DOHH2 (cell line): ENCODE data around the gene CTDSPL.

Experiments used
- EZH2phosphoT487 ChIP-seq: fragments of 200-600 bp; sonication (generic); IDR thresholded peaks from 2 replicates; pipeline ENCODE4 v1.6.1; 2017; ENCODE audit warnings: borderline replicate concordance, mild to moderate bottlenecking, antibody characterized with exemption, low read length, moderate library complexity, mixed read lengths
- TF ChIP-seq, protein P1 (sequence below): fragments of 200-600 bp; sonication (generic); IDR thresholded peaks from one replicate; pipeline ENCODE4 v1.5.1; 2014; ENCODE audit warnings: antibody characterized with exemption, mild to moderate bottlenecking, low read depth, low read length; ENCODE audit not compliant: poor library complexity, severe bottlenecking

DNA sequence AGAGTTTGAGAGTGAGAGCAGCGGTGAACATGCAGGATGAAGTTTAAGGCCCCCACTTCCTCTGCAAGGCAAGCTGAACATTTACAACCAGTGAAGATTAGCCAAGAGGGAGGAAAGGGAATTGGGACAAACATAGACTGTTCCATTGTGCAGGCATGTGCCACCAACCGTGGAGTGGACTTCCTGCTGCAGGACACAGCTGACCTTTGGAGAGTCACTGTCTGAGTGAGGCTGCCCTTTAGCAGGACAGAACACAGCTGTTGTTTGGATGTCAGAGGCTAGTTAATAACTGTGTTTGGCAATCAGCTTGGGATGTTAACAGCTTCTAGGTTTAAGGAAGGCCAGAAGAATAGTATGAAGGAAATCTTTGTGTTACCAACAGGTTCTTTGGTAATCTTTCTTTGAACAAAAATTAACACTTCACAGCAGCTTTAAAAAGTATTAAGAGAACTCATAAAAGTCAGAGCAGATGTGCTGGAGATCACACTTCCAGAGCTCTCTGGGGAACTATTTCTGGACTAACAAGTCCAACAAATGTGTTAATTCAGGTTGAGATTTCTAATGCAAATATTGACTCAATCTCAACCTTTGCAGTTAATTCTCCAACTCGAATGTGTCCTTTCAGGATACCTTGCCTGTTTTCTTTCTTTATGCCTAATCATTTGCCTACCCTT, 31.4 kb downstream of the CTDSPL start:
- TF ChIP-seq, protein P1, sequence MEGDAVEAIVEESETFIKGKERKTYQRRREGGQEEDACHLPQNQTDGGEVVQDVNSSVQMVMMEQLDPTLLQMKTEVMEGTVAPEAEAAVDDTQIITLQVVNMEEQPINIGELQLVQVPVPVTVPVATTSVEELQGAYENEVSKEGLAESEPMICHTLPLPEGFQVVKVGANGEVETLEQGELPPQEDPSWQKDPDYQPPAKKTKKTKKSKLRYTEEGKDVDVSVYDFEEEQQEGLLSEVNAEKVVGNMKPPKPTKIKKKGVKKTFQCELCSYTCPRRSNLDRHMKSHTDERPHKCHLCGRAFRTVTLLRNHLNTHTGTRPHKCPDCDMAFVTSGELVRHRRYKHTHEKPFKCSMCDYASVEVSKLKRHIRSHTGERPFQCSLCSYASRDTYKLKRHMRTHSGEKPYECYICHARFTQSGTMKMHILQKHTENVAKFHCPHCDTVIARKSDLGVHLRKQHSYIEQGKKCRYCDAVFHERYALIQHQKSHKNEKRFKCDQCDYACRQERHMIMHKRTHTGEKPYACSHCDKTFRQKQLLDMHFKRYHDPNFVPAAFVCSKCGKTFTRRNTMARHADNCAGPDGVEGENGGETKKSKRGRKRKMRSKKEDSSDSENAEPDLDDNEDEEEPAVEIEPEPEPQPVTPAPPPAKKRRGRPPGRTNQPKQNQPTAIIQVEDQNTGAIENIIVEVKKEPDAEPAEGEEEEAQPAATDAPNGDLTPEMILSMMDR: no peak
- no peak for TF ChIP-seq EZH2phosphoT487
